GM12865 (cell line): ENCODE measurements around the gene RRAGB.

Experiments
- DNase-seq: peaks from one replicate; pipeline ENCODE4 v3.0.0; 2010; ENCODE audit warnings: low read depth
- H3K4me3 ChIP-seq: 2 replicates; pipeline ENCODE4 v1.5.1; 2011; ENCODE audit warnings: mild to moderate bottlenecking, low read depth, low read length, control low read depth
- CTCF ChIP-seq: IDR thresholded peaks from 2 replicates; pipeline ENCODE4 v1.5.1; 2011; ENCODE audit warnings: low read length, control low read depth, low read depth, inconsistent platforms; ENCODE audit not compliant: insufficient read depth; ENCODE audit errors: missing control alignments

Gene RRAGB

GRCh38 chrX:55709735-55710134 is 7.8 kb upstream of the RRAGB start:
- no peak for DNase-seq
- TF ChIP-seq CTCF, result no peak
- H3K4me3 ChIP-seq, result no peak overlapping the region

GRCh38 chrX:55710701-55711100 is 6.8 kb upstream of the RRAGB start:
- no peak for DNase-seq
- no peak for TF ChIP-seq CTCF
- no peak overlapping the region for H3K4me3 ChIP-seq

GRCh38 chrX:55713631-55714030 is 3.9 kb upstream of the RRAGB start:
- TF ChIP-seq CTCF, result no peak
- DNase-seq, result no peak
- no peak overlapping the region for H3K4me3 ChIP-seq

- no peak for TF ChIP-seq CTCF
- DNase-seq, result no peak
- no peak overlapping the region for H3K4me3 ChIP-seq
Measured at GRCh38 chrX:55714161-55714560, 3.4 kb upstream of the RRAGB start.

GRCh38 chrX:55715847-55716246 is 1.7 kb upstream of the RRAGB start:
- peak; percentile 40 for DNase-seq
- peak; percentile 36 for TF ChIP-seq CTCF
- no peak overlapping the region for H3K4me3 ChIP-seq

GRCh38 chrX:55716937-55717336 is 612 bp upstream of the RRAGB start:
- H3K4me3 ChIP-seq, result peak overlapping the region; percentile 79
- TF ChIP-seq CTCF, result no peak
- no peak for DNase-seq

- DNase-seq, result no peak
- H3K4me3 ChIP-seq, result no peak overlapping the region
- no peak for TF ChIP-seq CTCF
Measured at GRCh38 chrX:55731826-55732225, 14.3 kb downstream of the RRAGB start.
